Astrocyte (in vitro differentiated cells and primary cell): Measurements from ENCODE around the gene TOX3. TPM values are rescaled to one million over a fixed set of nuclear protein-coding genes. Genes with fewer than 3 reads are reported as not detected.

Source experiments
- DNase-seq: peaks from one replicate; pipeline ENCODE4 v3.0.0-alpha.2; 2010; ENCODE audit warnings: low read depth
- FAIRE-seq: peaks from 2 replicates; lab custom pipeline; 2011; peaks lifted over from hg19 to GRCh38; lab: Jason Lieb, UNC
- H2AFZ ChIP-seq: 2 replicates; pipeline ENCODE4 v1.6.0; 2012; ENCODE audit warnings: low read depth, low read length, inconsistent platforms
- H3K27ac ChIP-seq: 2 replicates; pipeline ENCODE4 v1.5.1; 2011; ENCODE audit warnings: low read depth, low read length, inconsistent platforms
- H3K27me3 ChIP-seq: 2 replicates; pipeline ENCODE4 v1.6.0; 2011; ENCODE audit warnings: low read length, inconsistent platforms; ENCODE audit not compliant: insufficient read depth
- H3K36me3 ChIP-seq: 2 replicates; pipeline ENCODE4 v1.5.1; 2011; ENCODE audit warnings: low read length, inconsistent platforms; ENCODE audit not compliant: insufficient read depth
- H3K4me1 ChIP-seq: 2 replicates; pipeline ENCODE4 v1.5.1; 2011; ENCODE audit warnings: low read length, inconsistent platforms; ENCODE audit not compliant: insufficient read depth
- H3K4me2 ChIP-seq: 2 replicates; pipeline ENCODE4 v1.6.0; 2012; ENCODE audit warnings: low read length, inconsistent platforms
- H3K4me3 ChIP-seq: 2 replicates; pipeline ENCODE4 v1.5.1; 2011; ENCODE audit warnings: low read depth, mild to moderate bottlenecking, low read length, inconsistent platforms; ENCODE audit not compliant: insufficient read depth
- H3K79me2 ChIP-seq: 2 replicates; pipeline ENCODE4 v1.6.0; 2012; ENCODE audit warnings: mild to moderate bottlenecking, low read length, inconsistent platforms; ENCODE audit not compliant: insufficient read depth
- H3K9ac ChIP-seq: 2 replicates; pipeline ENCODE4 v1.6.0; 2012; ENCODE audit warnings: mild to moderate bottlenecking, low read length, inconsistent platforms
- H3K9me3 ChIP-seq: 2 replicates; pipeline ENCODE4 v1.5.1; 2012; ENCODE audit warnings: low read depth, mild to moderate bottlenecking, low read length, inconsistent platforms; ENCODE audit not compliant: insufficient read depth
- H4K20me1 ChIP-seq: 2 replicates; pipeline ENCODE4 v1.6.0; 2012; ENCODE audit warnings: low read length, inconsistent platforms; ENCODE audit not compliant: insufficient read depth
- H3K27ac Mint-ChIP-seq: one replicate; pipeline ENCODE4 v1.8.0; 2021; ENCODE audit warnings: mild to moderate bottlenecking, mixed read lengths; ENCODE audit not compliant: unreplicated experiment
- H3K27me3 Mint-ChIP-seq: one replicate; pipeline ENCODE4 v1.8.0; 2021; ENCODE audit warnings: low read depth, mixed read lengths; ENCODE audit not compliant: unreplicated experiment
- H3K36me3 Mint-ChIP-seq: one replicate; pipeline ENCODE4 v1.8.0; 2021; ENCODE audit warnings: low read depth, mixed read lengths; ENCODE audit not compliant: unreplicated experiment
- H3K4me1 Mint-ChIP-seq: one replicate; pipeline ENCODE4 v1.8.0; 2021; ENCODE audit warnings: low read depth, mixed read lengths; ENCODE audit not compliant: unreplicated experiment
- H3K4me3 Mint-ChIP-seq: one replicate; pipeline ENCODE4 v1.8.0; 2021; ENCODE audit warnings: mild to moderate bottlenecking, moderate library complexity, mixed read lengths; ENCODE audit not compliant: unreplicated experiment
- H3K9me3 Mint-ChIP-seq: one replicate; pipeline ENCODE4 v1.8.0; 2021; ENCODE audit warnings: mild to moderate bottlenecking, mixed read lengths; ENCODE audit not compliant: unreplicated experiment
- EZH2 ChIP-seq: IDR thresholded peaks from 2 replicates; pipeline ENCODE4 v1.6.1; 2012; ENCODE audit warnings: mild to moderate bottlenecking, low read length, inconsistent platforms; ENCODE audit not compliant: insufficient read depth
- total RNA-seq: library from RNA; stranded (reverse); gene quantifications from 2 replicates; pipeline ENCODE4 v1.2.1, GENCODE V29; 2021
- TF ChIP-seq, protein P1 (sequence below): IDR thresholded peaks from 2 replicates; pipeline ENCODE4 v1.5.1; 2011; ENCODE audit warnings: low read depth, mild to moderate bottlenecking, inconsistent platforms, low read length, moderate library complexity; ENCODE audit not compliant: insufficient read depth

The TOX3 gene
- total RNA-seq, 1 donor from 2014 or later = 2.3 TPM

DNA sequence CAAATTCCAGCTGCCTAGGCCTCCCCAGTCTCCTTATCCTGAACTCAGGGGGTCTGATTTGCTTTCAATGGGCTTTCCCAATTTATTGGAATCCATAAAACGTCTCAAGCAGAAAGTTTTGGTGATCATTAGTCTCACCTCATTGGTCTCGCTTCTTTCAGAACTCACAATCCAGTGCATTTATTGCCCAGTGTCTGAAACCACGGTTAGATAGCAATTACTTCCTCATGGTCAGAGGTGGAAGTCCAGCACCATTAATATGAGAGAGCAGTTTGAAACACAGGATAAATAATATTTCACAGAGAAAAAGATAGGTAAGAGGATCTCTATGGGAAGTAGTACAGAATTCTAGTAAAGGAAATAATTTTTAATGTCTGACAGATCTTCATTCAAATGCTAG is 128.7 kb downstream of the TOX3 start:
- peaks cover 13% of the 10 kb centered on the region for H3K4me1 Mint-ChIP-seq
- H3K79me2 ChIP-seq = no peaks in the 10 kb centered on the region
- H4K20me1 ChIP-seq = no peaks in the 10 kb centered on the region
- no peaks in the 10 kb centered on the region for H3K27me3 Mint-ChIP-seq
- H3K36me3 ChIP-seq = no peaks in the 10 kb centered on the region
- no peak overlapping the region for H3K4me3 Mint-ChIP-seq
- no peak overlapping the region for H3K27ac ChIP-seq
- H3K9me3 Mint-ChIP-seq = no peaks in the 10 kb centered on the region
- no peaks in the 10 kb centered on the region for H3K4me1 ChIP-seq
- TF ChIP-seq, protein P1, sequence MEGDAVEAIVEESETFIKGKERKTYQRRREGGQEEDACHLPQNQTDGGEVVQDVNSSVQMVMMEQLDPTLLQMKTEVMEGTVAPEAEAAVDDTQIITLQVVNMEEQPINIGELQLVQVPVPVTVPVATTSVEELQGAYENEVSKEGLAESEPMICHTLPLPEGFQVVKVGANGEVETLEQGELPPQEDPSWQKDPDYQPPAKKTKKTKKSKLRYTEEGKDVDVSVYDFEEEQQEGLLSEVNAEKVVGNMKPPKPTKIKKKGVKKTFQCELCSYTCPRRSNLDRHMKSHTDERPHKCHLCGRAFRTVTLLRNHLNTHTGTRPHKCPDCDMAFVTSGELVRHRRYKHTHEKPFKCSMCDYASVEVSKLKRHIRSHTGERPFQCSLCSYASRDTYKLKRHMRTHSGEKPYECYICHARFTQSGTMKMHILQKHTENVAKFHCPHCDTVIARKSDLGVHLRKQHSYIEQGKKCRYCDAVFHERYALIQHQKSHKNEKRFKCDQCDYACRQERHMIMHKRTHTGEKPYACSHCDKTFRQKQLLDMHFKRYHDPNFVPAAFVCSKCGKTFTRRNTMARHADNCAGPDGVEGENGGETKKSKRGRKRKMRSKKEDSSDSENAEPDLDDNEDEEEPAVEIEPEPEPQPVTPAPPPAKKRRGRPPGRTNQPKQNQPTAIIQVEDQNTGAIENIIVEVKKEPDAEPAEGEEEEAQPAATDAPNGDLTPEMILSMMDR = no peak
- no peak for TF ChIP-seq EZH2
- FAIRE-seq (no peak), DNase-seq (no peak)
- no peak overlapping the region for H3K4me2 ChIP-seq
- no peak overlapping the region for H2AFZ ChIP-seq
- no peaks in the 10 kb centered on the region for H3K36me3 Mint-ChIP-seq
- H3K4me3 ChIP-seq = no peak overlapping the region
- no peaks in the 10 kb centered on the region for H3K27me3 ChIP-seq
- H3K9me3 ChIP-seq = no peaks in the 10 kb centered on the region
- no peak overlapping the region for H3K27ac Mint-ChIP-seq
- no peak overlapping the region for H3K9ac ChIP-seq

DNA sequence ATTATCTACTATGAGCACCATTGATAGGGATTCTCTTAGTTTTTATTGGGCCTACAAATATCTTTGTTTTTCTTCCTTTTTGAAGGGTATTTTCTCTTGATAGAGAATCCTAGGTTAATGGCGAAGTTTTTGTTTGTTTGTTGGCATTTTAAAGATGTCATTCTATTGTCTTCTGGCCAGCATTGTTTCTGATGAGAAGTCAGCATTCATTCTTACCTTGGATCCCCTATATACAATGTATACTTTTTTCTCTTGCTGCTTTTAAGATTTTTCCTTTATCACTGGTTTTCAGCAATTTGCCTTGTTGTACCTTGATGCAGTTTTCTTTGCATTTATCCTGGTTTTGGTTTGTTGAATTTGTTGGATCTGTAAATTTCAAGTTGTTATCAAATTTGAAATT is 130.1 kb downstream of the TOX3 start:
- TF ChIP-seq, protein P1 = no peak
- no peak for TF ChIP-seq EZH2
- Histone ChIP-seq H2AFZ (no peak overlapping the region), H3K9ac (no peak overlapping the region), H3K27ac (no peak overlapping the region), H3K4me2 (no peak overlapping the region), H3K4me3 (no peak overlapping the region), H3K4me1 (no peaks in the 10 kb centered on the region), H3K36me3 (no peaks in the 10 kb centered on the region), H4K20me1 (no peaks in the 10 kb centered on the region), H3K9me3 (no peaks in the 10 kb centered on the region), H3K27me3 (no peaks in the 10 kb centered on the region), H3K79me2 (no peaks in the 10 kb centered on the region)
- DNase-seq (no peak), FAIRE-seq (no peak)
- Mint-ChIP-seq H3K9me3 (no peaks in the 10 kb centered on the region), H3K27ac (no peak overlapping the region), H3K4me3 (no peak overlapping the region), H3K4me1 (peaks cover 6% of the 10 kb centered on the region), H3K36me3 (no peaks in the 10 kb centered on the region), H3K27me3 (no peaks in the 10 kb centered on the region)

DNA sequence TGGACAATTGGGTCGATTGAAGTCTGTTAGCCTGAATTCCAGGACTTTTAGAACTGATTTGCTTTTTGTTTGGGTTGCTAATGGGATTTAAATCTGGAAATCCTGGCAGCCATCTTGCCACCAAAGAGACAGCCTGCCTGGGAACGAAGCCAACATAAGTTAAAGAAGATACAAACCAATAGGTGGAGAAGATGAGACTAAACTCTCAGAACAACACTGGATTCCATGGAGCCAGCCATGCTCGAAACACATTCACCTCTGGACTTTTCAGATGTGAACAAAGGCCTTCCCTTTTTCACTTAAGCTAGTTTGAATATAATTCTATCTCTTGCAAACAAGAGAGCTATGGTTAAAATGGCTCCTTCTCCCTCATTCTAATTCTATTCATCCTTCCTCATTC is 135.9 kb downstream of the TOX3 start:
- no peak overlapping the region for H3K27ac ChIP-seq
- H4K20me1 ChIP-seq = no peaks in the 10 kb centered on the region
- DNase-seq (no peak), FAIRE-seq (no peak)
- H3K79me2 ChIP-seq = no peaks in the 10 kb centered on the region
- no peaks in the 10 kb centered on the region for H3K9me3 ChIP-seq
- Mint-ChIP-seq H3K36me3 (no peaks in the 10 kb centered on the region), H3K4me3 (no peak overlapping the region), H3K27ac (no peak overlapping the region), H3K27me3 (no peaks in the 10 kb centered on the region), H3K4me1 (peaks cover 5% of the 10 kb centered on the region), H3K9me3 (no peaks in the 10 kb centered on the region)
- no peak overlapping the region for H3K4me3 ChIP-seq
- H3K36me3 ChIP-seq = no peaks in the 10 kb centered on the region
- no peak for TF ChIP-seq EZH2
- TF ChIP-seq, protein P1 = no peak
- no peaks in the 10 kb centered on the region for H3K27me3 ChIP-seq
- H2AFZ ChIP-seq = no peak overlapping the region
- H3K4me1 ChIP-seq = no peaks in the 10 kb centered on the region
- no peak overlapping the region for H3K4me2 ChIP-seq
- H3K9ac ChIP-seq = no peak overlapping the region
